ENCODE data around the gene EIF1B.
"Not testable (repeated sequence)": the region's sequence is repeated elsewhere in the genome, so short reads cannot be mapped to it uniquely, and the experiment has no call there.

Gene EIF1B

GRCh38 chr3:40268802-40269524 lies 40.5 kb upstream of the EIF1B start:
- Mint-ChIP-seq H3K27ac (no peak overlapping the region), H3K4me1 (peaks cover 8% of the 10 kb centered on the region), H3K9me3 (peaks cover 19% of the 10 kb centered on the region), H3K36me3 (ENCODE audit: low read depth) (no peaks in the 10 kb centered on the region), H3K4me3 (no peak overlapping the region), H3K27me3 (ENCODE audit: low read depth, poor library complexity) (peaks cover 7% of the 10 kb centered on the region)
- DNase-seq = no peak
- TF ChIP-seq CTCF (IDR thresholded peaks at IDR 0.05) = no peak

- peaks cover 17% of the 10 kb centered on the region for H3K9me3 Mint-ChIP-seq
- no peak for DNase-seq
- no peaks in the 10 kb centered on the region for H3K4me1 Mint-ChIP-seq
- peaks cover 22% of the 10 kb centered on the region for H3K27me3 Mint-ChIP-seq (ENCODE audit: low read depth, poor library complexity)
- TF ChIP-seq CTCF (IDR thresholded peaks at IDR 0.05) = no peak
- no peaks in the 10 kb centered on the region for H3K36me3 Mint-ChIP-seq (ENCODE audit: low read depth)
- H3K27ac Mint-ChIP-seq = no peak overlapping the region
- H3K4me3 Mint-ChIP-seq = no peak overlapping the region
Observed at GRCh38 chr3:40278791-40279190, 30.7 kb upstream of the EIF1B start.

- no peaks in the 10 kb centered on the region for H3K36me3 Mint-ChIP-seq (ENCODE audit: low read depth)
- TF ChIP-seq CTCF (IDR thresholded peaks at IDR 0.05) = no peak
- H3K9me3 Mint-ChIP-seq = peaks cover 7% of the 10 kb centered on the region
- H3K27ac Mint-ChIP-seq = no peak overlapping the region
- H3K4me3 Mint-ChIP-seq = no peak overlapping the region
- no peaks in the 10 kb centered on the region for H3K4me1 Mint-ChIP-seq
- H3K27me3 Mint-ChIP-seq (ENCODE audit: low read depth, poor library complexity) = peaks cover 16% of the 10 kb centered on the region
- no peak for DNase-seq
Observed at GRCh38 chr3:40281995-40282394, 27.5 kb upstream of the EIF1B start.

- peaks cover 13% of the 10 kb centered on the region for H3K27me3 Mint-ChIP-seq (ENCODE audit: low read depth, poor library complexity)
- not testable (repeated sequence) for H3K27ac Mint-ChIP-seq; H3K9me3 Mint-ChIP-seq; DNase-seq; H3K4me1 Mint-ChIP-seq; H3K36me3 Mint-ChIP-seq (ENCODE audit: low read depth); H3K4me3 Mint-ChIP-seq
Observed at GRCh38 chr3:40283057-40283456, 26.4 kb upstream of the EIF1B start.

GRCh38 chr3:40287248-40287647 lies 22.3 kb upstream of the EIF1B start:
- no peak for TF ChIP-seq CTCF (IDR thresholded peaks at IDR 0.05)
- H3K9me3 Mint-ChIP-seq = peaks cover 4% of the 10 kb centered on the region
- DNase-seq = no peak
- H3K27ac Mint-ChIP-seq = no peak overlapping the region
- H3K4me3 Mint-ChIP-seq = no peak overlapping the region
- H3K36me3 Mint-ChIP-seq (ENCODE audit: low read depth) = no peaks in the 10 kb centered on the region
- no peaks in the 10 kb centered on the region for H3K4me1 Mint-ChIP-seq
- peaks cover 4% of the 10 kb centered on the region for H3K27me3 Mint-ChIP-seq (ENCODE audit: low read depth, poor library complexity)

GRCh38 chr3:40290396-40290795 lies 19.1 kb upstream of the EIF1B start:
- no peak overlapping the region for H3K4me3 Mint-ChIP-seq
- H3K27me3 Mint-ChIP-seq (ENCODE audit: low read depth, poor library complexity) = peaks cover 4% of the 10 kb centered on the region
- peaks cover 1% of the 10 kb centered on the region for H3K9me3 Mint-ChIP-seq
- H3K36me3 Mint-ChIP-seq (ENCODE audit: low read depth) = no peaks in the 10 kb centered on the region
- no peak for DNase-seq
- no peak for TF ChIP-seq CTCF (IDR thresholded peaks at IDR 0.05)
- peaks cover 4% of the 10 kb centered on the region for H3K4me1 Mint-ChIP-seq
- no peak overlapping the region for H3K27ac Mint-ChIP-seq
